Smooth muscle cell (in vitro differentiated cells): ENCODE measurements around the gene ARHGEF7. TPM values are rescaled to one million over a fixed set of nuclear protein-coding genes. Genes with fewer than 3 reads are reported as not detected.
A peak's percentile ranks its signal among the peaks of the same experiment; 100 is the strongest.

Experiments
- DNase-seq: peaks from one replicate; lab custom pipeline; 2025; ENCODE audit not compliant: unreplicated experiment; lab: John Stamatoyannopoulos, UW
- H2AFZ ChIP-seq: fragments of 200-600 bp; sonication (generic); 2 replicates; pipeline ENCODE4 v1.6.0; 2016; ENCODE audit warnings: antibody characterized with exemption, low read depth, mild to moderate bottlenecking
- H3F3A ChIP-seq: fragments of 200-600 bp; sonication (generic); 2 replicates; pipeline ENCODE4 v1.6.0; 2017; ENCODE audit warnings: antibody characterized with exemption, low read depth
- H3K27ac ChIP-seq: fragments of 200-600 bp; sonication (generic); 2 replicates; pipeline ENCODE4 v1.5.1; 2016; ENCODE audit warnings: low read depth, mild to moderate bottlenecking
- H3K27me3 ChIP-seq: fragments of 200-600 bp; sonication (generic); 2 replicates; pipeline ENCODE4 v1.6.1; 2016; ENCODE audit warnings: low read depth, mild to moderate bottlenecking
- H3K36me3 ChIP-seq: fragments of 200-600 bp; sonication (generic); 2 replicates; pipeline ENCODE4 v1.5.1; 2016; ENCODE audit warnings: low read depth
- H3K4me1 ChIP-seq: fragments of 200-600 bp; sonication (generic); 2 replicates; pipeline ENCODE4 v1.5.1; 2016; ENCODE audit warnings: low read depth
- H3K4me2 ChIP-seq: fragments of 200-600 bp; sonication (generic); 2 replicates; pipeline ENCODE4 v1.6.0; 2016; ENCODE audit warnings: mild to moderate bottlenecking
- H3K4me3 ChIP-seq: fragments of 200-600 bp; sonication (generic); 2 replicates; pipeline ENCODE4 v1.5.1; 2016; ENCODE audit warnings: mild to moderate bottlenecking
- H3K79me2 ChIP-seq: fragments of 200-600 bp; sonication (generic); 2 replicates; pipeline ENCODE4 v1.6.0; 2016; ENCODE audit warnings: low read depth, mild to moderate bottlenecking
- H3K9ac ChIP-seq: fragments of 200-600 bp; sonication (generic); 2 replicates; pipeline ENCODE4 v1.6.0; 2016; ENCODE audit warnings: low read depth
- H3K9me3 ChIP-seq: fragments of 200-600 bp; sonication (generic); replicated peaks from 2 replicates; pipeline ENCODE4 v1.5.1; 2016; ENCODE audit warnings: low read depth
- H4K20me1 ChIP-seq: fragments of 200-600 bp; sonication (generic); 2 replicates; pipeline ENCODE4 v1.6.0; 2016; ENCODE audit warnings: low read depth
- CTCF ChIP-seq: fragments of 200-600 bp; sonication (generic); IDR thresholded peaks from 2 replicates; pipeline ENCODE4 v1.5.1; 2017; ENCODE audit warnings: borderline replicate concordance, mild to moderate bottlenecking, antibody characterized with exemption; ENCODE audit not compliant: insufficient read depth, poor library complexity, severe bottlenecking
- WGBS: methylation state at CpG from one replicate; pipeline ENCODE4 v1.1.7; 2016; ENCODE audit warnings: low lambda C conversion rate; 5-methylcytosine and 5-hydroxymethylcytosine counted together
- polyA plus RNA-seq: library from polyadenylated mRNA; unstranded; fragments of >200 nt; fragmentation: Nextera tagmentation; extraction: Ambion mirVana; gene quantifications from 2 replicates; pipeline ENCODE4 v1.2.1, GENCODE V29; 2016
- total RNA-seq: library from RNA; depleted of rRNA; stranded (reverse); fragments of >200 nt; gene quantifications from 2 replicates; pipeline ENCODE4 v1.2.3, GENCODE V29; 2014

The ARHGEF7 gene
- total and polyA plus RNA-seq, 2 experiments from 2014 or later = 13.8 to 32.4 TPM

DNA sequence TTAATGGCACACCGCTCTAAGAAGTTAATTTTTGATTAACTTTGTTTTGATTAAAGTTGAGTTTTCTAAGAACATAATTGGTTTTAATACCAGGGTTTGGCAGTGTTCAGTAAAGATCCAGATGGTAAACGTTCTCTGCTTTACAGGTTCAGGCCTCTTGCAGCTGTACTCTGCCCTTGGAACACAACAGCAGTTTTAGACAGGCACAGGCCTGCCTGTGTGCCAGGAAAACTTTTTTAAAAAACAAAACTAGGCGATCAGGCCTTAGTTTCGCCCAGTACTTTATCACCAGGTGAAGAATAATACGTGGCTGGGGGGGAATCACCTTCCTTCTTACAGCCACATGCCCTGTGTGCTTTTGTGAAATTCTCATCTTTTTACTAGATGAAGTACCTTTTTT, 167.3 kb downstream of the ARHGEF7 start:
- H3K79me2 ChIP-seq = no peaks in the 10 kb centered on the region
- 89% methylated on average over 5 of the region's 5 CpGs for WGBS
- peak overlapping the region; percentile 55 for H3K4me2 ChIP-seq
- H3K36me3 ChIP-seq = peaks cover 4% of the 10 kb centered on the region
- no peaks in the 10 kb centered on the region for H3K4me1 ChIP-seq
- no peak overlapping the region for H3K9ac ChIP-seq
- H3K9me3 ChIP-seq = no peaks in the 10 kb centered on the region
- no peak for DNase-seq
- H3F3A ChIP-seq = no peaks in the 10 kb centered on the region
- H4K20me1 ChIP-seq = peaks cover 4% of the 10 kb centered on the region
- H3K27me3 ChIP-seq = no peaks in the 10 kb centered on the region
- H2AFZ ChIP-seq = no peak overlapping the region
- TF ChIP-seq CTCF = no peak
- peak overlapping the region; percentile 93 for H3K27ac ChIP-seq
- no peak overlapping the region for H3K4me3 ChIP-seq

DNA sequence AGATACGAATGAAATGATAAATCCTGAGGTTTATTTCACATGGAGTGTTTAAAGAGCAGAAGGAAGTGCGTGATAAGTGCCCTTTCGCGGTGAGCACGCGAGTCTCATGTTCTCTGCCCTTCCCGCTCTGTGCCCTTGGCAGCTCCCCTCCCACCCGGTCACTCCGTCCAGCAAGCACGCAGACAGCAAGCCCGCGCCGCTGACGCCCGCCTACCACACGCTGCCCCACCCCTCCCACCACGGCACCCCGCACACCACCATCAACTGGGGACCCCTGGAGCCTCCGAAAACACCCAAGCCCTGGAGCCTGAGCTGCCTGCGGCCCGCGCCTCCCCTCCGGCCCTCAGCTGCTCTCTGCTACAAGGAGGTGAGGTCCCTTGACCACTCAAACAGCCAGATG, 167.9 kb downstream of the ARHGEF7 start:
- Histone ChIP-seq H4K20me1 (peaks cover 4% of the 10 kb centered on the region), H3K79me2 (no peaks in the 10 kb centered on the region), H3F3A (no peaks in the 10 kb centered on the region), H3K4me2 (no peak overlapping the region), H3K27me3 (no peaks in the 10 kb centered on the region), H3K27ac (peak overlapping the region; percentile 93), H3K9ac (no peak overlapping the region), H3K36me3 (peaks cover 4% of the 10 kb centered on the region), H3K4me3 (no peak overlapping the region), H2AFZ (no peak overlapping the region), H3K9me3 (no peaks in the 10 kb centered on the region), H3K4me1 (no peaks in the 10 kb centered on the region)
- DNase-seq = no peak
- WGBS = 96% methylated on average over 13 of the region's 23 CpGs
- no peak for TF ChIP-seq CTCF

- Histone ChIP-seq H3K27ac (no peak overlapping the region), H3K9ac (no peak overlapping the region), H3K4me1 (no peaks in the 10 kb centered on the region), H3K4me2 (no peak overlapping the region), H3K27me3 (no peaks in the 10 kb centered on the region), H4K20me1 (peaks cover 4% of the 10 kb centered on the region), H3K9me3 (no peaks in the 10 kb centered on the region), H2AFZ (no peak overlapping the region), H3K79me2 (no peaks in the 10 kb centered on the region), H3F3A (no peaks in the 10 kb centered on the region), H3K36me3 (peaks cover 4% of the 10 kb centered on the region), H3K4me3 (no peak overlapping the region)
- no peak for DNase-seq
- WGBS = 97% methylated on average over 10 of the region's 10 CpGs
- TF ChIP-seq CTCF = no peak
Measured at GRCh38 chr13:111283457-111283856, 168.3 kb downstream of the ARHGEF7 start.

GRCh38 chr13:111283991-111284390, 168.9 kb downstream of the ARHGEF7 start:
- H3K27me3 ChIP-seq = no peaks in the 10 kb centered on the region

More at GRCh38 chr13:111283991-111284390, 168.9 kb downstream of the ARHGEF7 start:
- no peaks in the 10 kb centered on the region for H3K9me3 ChIP-seq
- H3K79me2 ChIP-seq = no peaks in the 10 kb centered on the region
- H4K20me1 ChIP-seq = peaks cover 4% of the 10 kb centered on the region
- no peaks in the 10 kb centered on the region for H3K4me1 ChIP-seq
- no peak for DNase-seq
- H3K27ac ChIP-seq = no peak overlapping the region
- peaks cover 4% of the 10 kb centered on the region for H3K36me3 ChIP-seq
- no peak for TF ChIP-seq CTCF
- H3K4me2 ChIP-seq = no peak overlapping the region
- H2AFZ ChIP-seq = no peak overlapping the region
- no peaks in the 10 kb centered on the region for H3F3A ChIP-seq
- H3K9ac ChIP-seq = no peak overlapping the region
- no peak overlapping the region for H3K4me3 ChIP-seq
- 99% methylated on average over 9 of the region's 9 CpGs for WGBS
